Liver (tissue), 9 donors: Measurements from ENCODE around the gene FIGNL1. TPM values are rescaled to one million over a fixed set of nuclear protein-coding genes. Genes with fewer than 3 reads are reported as not detected.
"Not testable (repeated sequence)": the region's sequence is repeated elsewhere in the genome, so short reads cannot be mapped to it uniquely, and the experiment has no call there.

Experiments used
- DNase-seq: peaks from one replicate; pipeline ENCODE4 v3.0.0-alpha.2; 2017; ENCODE audit warnings: low spot score
- H3K27ac ChIP-seq, 2 donors: one replicate each; pipeline ENCODE4 v1.7.0; 2013; ENCODE audit warnings: inconsistent platforms in 2 of 2, low read length in 2 of 2, control low read depth in 1 of 2, low read depth in 1 of 2, mild to moderate bottlenecking in 1 of 2
- H3K27me3 ChIP-seq, 4 donors: one replicate each; pipeline versions ENCODE4 v1.6.1 to v1.7.0; 2013; ENCODE audit warnings: low read length in 3 of 4, inconsistent platforms in 1 of 4, mild to moderate bottlenecking in 1 of 4, moderate library complexity in 1 of 4; ENCODE audit not compliant: control insufficient read depth in 4 of 4, insufficient read depth in 4 of 4
- H3K36me3 ChIP-seq, 4 donors: one replicate each; pipeline versions ENCODE4 v1.6.1 to v1.7.0; 2013; ENCODE audit warnings: low read length in 3 of 4, mild to moderate bottlenecking in 3 of 4, low read depth in 1 of 4, moderate library complexity in 1 of 4; ENCODE audit not compliant: control insufficient read depth in 4 of 4, insufficient read depth in 3 of 4
- H3K4me1 ChIP-seq, 4 donors: one replicate each; pipeline versions ENCODE4 v1.6.1 to v1.7.0; 2013; ENCODE audit warnings: low read length in 3 of 4, mild to moderate bottlenecking in 3 of 4, moderate library complexity in 1 of 4; ENCODE audit not compliant: control insufficient read depth in 4 of 4, insufficient read depth in 4 of 4
- H3K4me3 ChIP-seq, 3 donors: one replicate each; pipeline versions ENCODE4 v1.6.1 to v1.7.0; 2013; ENCODE audit warnings: low read length in 3 of 3, control low read depth in 1 of 3, low read depth in 1 of 3, mild to moderate bottlenecking in 1 of 3
- H3K9ac ChIP-seq, 2 donors: one replicate each; pipeline ENCODE4 v1.7.0; 2013; ENCODE audit warnings: low read length in 2 of 2, mild to moderate bottlenecking in 2 of 2, moderate library complexity in 2 of 2, control low read depth in 1 of 2, low read depth in 1 of 2
- H3K9me3 ChIP-seq, 4 donors: one replicate each; pipeline versions ENCODE4 v1.6.1 to v1.7.0; 2013; ENCODE audit warnings: low read length in 3 of 4; ENCODE audit not compliant: control insufficient read depth in 4 of 4
- EGR1 ChIP-seq, 2 donors: IDR thresholded peaks; 2 replicates each; pipeline ENCODE4 v1.6.1; 2016 to 2018; ENCODE audit warnings: antibody characterized with exemption in 2 of 2, low read depth in 2 of 2
- FOXA2 ChIP-seq: IDR thresholded peaks from 2 replicates; pipeline ENCODE4 v1.6.1; 2016; ENCODE audit warnings: antibody characterized with exemption
- HNF4G ChIP-seq: IDR thresholded peaks from 2 replicates; pipeline ENCODE4 v1.6.1; 2016; ENCODE audit warnings: antibody characterized with exemption
- JUND ChIP-seq, 2 donors: IDR thresholded peaks; 2 replicates each; pipeline ENCODE4 v1.6.1; 2016; ENCODE audit warnings: antibody characterized with exemption in 2 of 2
- MAX ChIP-seq: IDR thresholded peaks from 2 replicates; pipeline ENCODE4 v1.6.1; 2016; ENCODE audit warnings: antibody characterized with exemption
- NR2F2 ChIP-seq: IDR thresholded peaks from 2 replicates; pipeline ENCODE4 v1.6.1; 2016; ENCODE audit warnings: antibody characterized with exemption
- RAD21 ChIP-seq, 2 donors: IDR thresholded peaks; 2 replicates each; pipeline ENCODE4 v1.6.1; 2016; ENCODE audit warnings: antibody characterized with exemption in 2 of 2, mild to moderate bottlenecking in 2 of 2
- REST ChIP-seq: IDR thresholded peaks from 2 replicates; pipeline ENCODE4 v1.6.1; 2016; ENCODE audit warnings: antibody characterized with exemption, mild to moderate bottlenecking
- SP1 ChIP-seq: IDR thresholded peaks from 2 replicates; pipeline ENCODE4 v1.6.1; 2018; ENCODE audit warnings: antibody characterized with exemption, mild to moderate bottlenecking
- TAF1 ChIP-seq: conservative IDR thresholded peaks from 2 replicates; pipeline ENCODE4 v1.6.1; 2016; ENCODE audit warnings: antibody characterized with exemption, mild to moderate bottlenecking
- ZBTB33 ChIP-seq: IDR thresholded peaks from 2 replicates; pipeline ENCODE4 v1.6.1; 2016; ENCODE audit warnings: antibody characterized with exemption
- WGBS: extraction: QIAGEN DNeasy Blood & Tissue Kit; methylation state at CpG from one replicate; pipeline ENCODE4 v1.1.7; 2013; 5-methylcytosine and 5-hydroxymethylcytosine counted together
- polyA plus RNA-seq, 2 donors: library from polyadenylated mRNA; stranded (reverse) in 1 of 2; unstranded in 1 of 2; fragments of 200-250 nt in 1 of 2; fragments of >200 nt in 1 of 2; fragmentation: Nextera tagmentation in 1 of 2; extraction: Ambion mirVana in 1 of 2; gene quantifications; one replicate each; pipeline versions ENCODE4 v1.2.1 to v1.2.3, GENCODE V29; 2013 to 2015
- total RNA-seq, 2 donors: library from RNA; depleted of rRNA; stranded (reverse); fragments of >200 nt; gene quantifications; one replicate each; pipeline ENCODE4 v1.2.3, GENCODE V29; 2014
- donor health status: healthy.
- donor health status: healthy.
- donor health status: healthy.
- donor health status: healthy.
- donor health status: healthy.

The FIGNL1 gene
- total and polyA plus RNA-seq, 4 donors = 1.2 to 13.2 (median 3.3) TPM

- Histone ChIP-seq H3K27me3 (no peaks in the 10 kb centered on the region), H3K36me3 (peaks cover 0 to 8% (median 2%) of the 10 kb centered on the region in 4 donors), H3K4me1 (peaks cover 1 to 4% (median 3%) of the 10 kb centered on the region in 4 donors), H3K9me3 (no peaks in the 10 kb centered on the region), H3K27ac (no peak overlapping the region), H3K9ac (no peak overlapping the region), H3K4me3 (no peak overlapping the region)
- DNase-seq = no peak
- TF ChIP-seq HNF4G = no peak
- no peak for TF ChIP-seq REST
- no peak for TF ChIP-seq FOXA2
- no peak for TF ChIP-seq SP1
- TF ChIP-seq TAF1 = no peak
- TF ChIP-seq RAD21 (IDR thresholded peaks at IDR 0.05) = no peak
- TF ChIP-seq EGR1 (IDR thresholded peaks at IDR 0.05; ENCODE audit: low read depth in 2 of 2) = no peak
- no peak for TF ChIP-seq JUND (IDR thresholded peaks at IDR 0.05)
- TF ChIP-seq MAX = no peak
- TF ChIP-seq ZBTB33 = no peak
- TF ChIP-seq NR2F2 = no peak
- 96% methylated on average over 1 of the region's 1 CpG for WGBS
These were observed 11.5 kb upstream of the FIGNL1 start for GRCh38 chr7:50461695-50462094.

GRCh38 chr7:50459183-50459582, 9.0 kb upstream of the FIGNL1 start:
- H3K9me3 ChIP-seq, H3K4me3 ChIP-seq, DNase-seq, H3K27ac ChIP-seq, H3K9ac ChIP-seq, H3K36me3 ChIP-seq, H3K27me3 ChIP-seq: not testable (repeated sequence)
- peaks cover 8 to 16% (median 11%) of the 10 kb centered on the region in 4 donors for H3K4me1 ChIP-seq
- WGBS = 94% methylated on average over 27 of the region's 27 CpGs

- H3K27me3 ChIP-seq, H3K36me3 ChIP-seq, H3K9ac ChIP-seq, H3K4me3 ChIP-seq, DNase-seq, H3K27ac ChIP-seq, H3K9me3 ChIP-seq: not testable (repeated sequence)
- H3K4me1 ChIP-seq = peaks cover 8 to 16% (median 11%) of the 10 kb centered on the region in 4 donors
- 95% methylated on average over 2 of the region's 4 CpGs for WGBS
These were observed 8.5 kb upstream of the FIGNL1 start for GRCh38 chr7:50458651-50459050.
